GM23248 (cell line): Measurements from ENCODE around the gene PEX11A. TPM values are rescaled to one million over a fixed set of nuclear protein-coding genes. Genes with fewer than 3 reads are reported as not detected.

ENCODE experiments used
- DNase-seq: peaks from one replicate; pipeline ENCODE4 v3.0.0-alpha.2; 2015
- H2AFZ ChIP-seq: fragments of 200-600 bp; sonication (generic); 2 replicates; pipeline ENCODE4 v1.6.1; 2016; ENCODE audit warnings: antibody characterized with exemption
- H3F3A ChIP-seq: fragments of 200-600 bp; sonication (generic); 2 replicates; pipeline ENCODE4 v1.6.1; 2016; ENCODE audit warnings: mild to moderate bottlenecking, antibody characterized with exemption, mixed run types; ENCODE audit not compliant: insufficient read depth
- H3K27ac ChIP-seq: fragments of 200-600 bp; sonication (generic); 2 replicates; pipeline ENCODE4 v1.5.1; 2016; ENCODE audit warnings: mild to moderate bottlenecking
- H3K27me3 ChIP-seq: fragments of 200-600 bp; sonication (generic); replicated peaks from 2 replicates; pipeline ENCODE4 v1.6.1; 2016; ENCODE audit warnings: mild to moderate bottlenecking; ENCODE audit not compliant: insufficient read depth
- H3K36me3 ChIP-seq: fragments of 200-600 bp; sonication (generic); 2 replicates; pipeline ENCODE4 v1.6.1; 2016; ENCODE audit warnings: low read depth, mild to moderate bottlenecking
- H3K4me1 ChIP-seq: fragments of 200-600 bp; sonication (generic); 2 replicates; pipeline ENCODE4 v1.6.1; 2016; ENCODE audit warnings: mild to moderate bottlenecking; ENCODE audit not compliant: insufficient read depth
- H3K4me2 ChIP-seq: fragments of 200-600 bp; sonication (generic); one replicate; pipeline ENCODE4 v1.6.1; 2016; ENCODE audit warnings: mild to moderate bottlenecking; ENCODE audit not compliant: unreplicated experiment
- H3K4me3 ChIP-seq: fragments of 200-600 bp; sonication (generic); 2 replicates; pipeline ENCODE4 v1.5.1; 2016; ENCODE audit warnings: mild to moderate bottlenecking
- H3K79me2 ChIP-seq: fragments of 200-600 bp; sonication (generic); 2 replicates; pipeline ENCODE4 v1.6.1; 2016; ENCODE audit warnings: mild to moderate bottlenecking; ENCODE audit not compliant: insufficient read depth
- H3K9ac ChIP-seq: fragments of 200-600 bp; sonication (generic); 2 replicates; pipeline ENCODE4 v1.6.1; 2016; ENCODE audit warnings: mild to moderate bottlenecking
- H3K9me2 ChIP-seq: fragments of 200-600 bp; sonication (generic); 2 replicates; pipeline ENCODE4 v1.6.1; 2016; ENCODE audit warnings: mixed run types, mild to moderate bottlenecking, moderate library complexity; ENCODE audit not compliant: insufficient read depth
- H3K9me3 ChIP-seq: fragments of 200-600 bp; sonication (generic); one replicate; pipeline ENCODE4 v1.6.1; 2017; ENCODE audit warnings: low read depth
- H4K20me1 ChIP-seq: fragments of 200-600 bp; sonication (generic); 2 replicates; pipeline ENCODE4 v1.6.0; 2016; ENCODE audit not compliant: insufficient read depth
- EZH2 ChIP-seq: fragments of 200-600 bp; sonication (generic); IDR thresholded peaks from 2 replicates; pipeline ENCODE4 v1.6.1; 2018; ENCODE audit warnings: antibody characterized with exemption, mild to moderate bottlenecking; ENCODE audit not compliant: insufficient read depth, poor library complexity, severe bottlenecking
- EZH2phosphoT487 ChIP-seq: fragments of 200-600 bp; sonication (generic); IDR thresholded peaks from 2 replicates; pipeline ENCODE4 v1.6.1; 2018; ENCODE audit warnings: antibody characterized with exemption, moderate library complexity, mild to moderate bottlenecking, low read depth; ENCODE audit not compliant: insufficient read depth
- WGBS, 2 experiments: methylation state at CpG; one replicate each; pipeline ENCODE4 v1.1.6; 2015 to 2017; ENCODE audit warnings: low lambda C conversion rate in 2 of 2, low coverage in 1 of 2; ENCODE audit errors: missing lambda C conversion rate in 2 of 2; 5-methylcytosine and 5-hydroxymethylcytosine counted together
- in situ Hi-C: fragments of 300-500 bp; cut with MboI; formaldehyde crosslinking; loops from 2 replicates; pipeline ENCODE4 v1.15.0; 2020
- polyA plus RNA-seq: library from polyadenylated mRNA; unstranded; fragments of >200 nt; fragmentation: Nextera tagmentation; extraction: Ambion mirVana; gene quantifications from 2 replicates; pipeline ENCODE4 v1.2.1, GENCODE V29; 2016
- total RNA-seq: library from RNA; depleted of rRNA; stranded (reverse); fragments of >200 nt; shearing (Covaris generic); gene quantifications from 2 replicates; pipeline ENCODE4 v1.2.3, GENCODE V29; 2014

Gene PEX11A
- total and polyA plus RNA-seq, 2 experiments from 2014 or later: 5.3 to 5.4 TPM

- Histone ChIP-seq H4K20me1 (no peaks in the 10 kb centered on the region), H3K9me3 (no peaks in the 10 kb centered on the region), H3K27me3 (no peaks in the 10 kb centered on the region), H3K9ac (no peak overlapping the region), H3K4me1 (peaks cover 22% of the 10 kb centered on the region), H3K4me2 (no peak overlapping the region), H3K36me3 (no peaks in the 10 kb centered on the region), H3K79me2 (no peaks in the 10 kb centered on the region), H3F3A (peaks cover 18% of the 10 kb centered on the region), H3K27ac (no peak overlapping the region), H3K4me3 (no peak overlapping the region), H3K9me2 (no peaks in the 10 kb centered on the region), H2AFZ (no peak overlapping the region)
- in situ Hi-C loops: no loop called here
- 78 to 79% methylated on average over 13 of the region's 13 CpGs for WGBS, 2 experiments
- TF ChIP-seq EZH2phosphoT487 (no peak), EZH2 (no peak)
- no peak for DNase-seq
These were observed 23.5 kb downstream of the PEX11A start for GRCh38 chr15:89666858-89667705.

DNA sequence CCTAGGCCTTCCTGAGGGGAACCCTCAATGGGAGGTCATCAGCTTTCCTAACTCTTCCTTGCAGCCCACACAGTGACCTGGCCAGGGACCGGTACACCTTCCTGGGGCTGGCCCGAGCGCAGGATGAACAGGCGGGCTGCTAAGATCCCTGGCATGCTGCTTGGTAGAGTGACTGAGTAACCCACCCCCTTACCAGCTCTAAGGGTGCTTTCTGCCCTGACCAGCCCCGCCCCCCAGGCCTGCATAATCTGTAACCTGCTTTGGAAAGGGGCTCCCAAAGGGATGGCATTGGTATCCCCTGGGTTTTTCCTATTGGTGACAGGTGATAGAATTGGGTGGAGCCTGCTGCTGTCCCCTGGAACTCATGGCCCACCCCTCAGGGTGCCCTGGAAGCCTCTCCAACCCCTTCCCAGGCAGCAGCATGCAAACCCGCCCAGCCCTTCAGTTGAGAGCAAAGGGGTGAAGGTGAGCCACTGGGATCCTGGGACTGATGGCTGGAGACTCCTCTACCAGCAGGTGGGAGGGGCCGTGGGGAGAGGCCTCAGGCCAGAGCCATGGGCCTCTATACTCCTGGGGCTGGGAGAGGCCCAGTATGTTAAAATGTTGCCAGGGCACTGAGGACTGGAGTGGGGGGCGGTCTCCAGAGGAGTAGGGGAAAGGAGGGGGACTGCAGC lies 24.2 kb downstream of the PEX11A start:
- WGBS, 2 experiments: 89 to 94% methylated on average over 8 of the region's 8 CpGs

GRCh38 chr15:89665449-89666181 lies 24.9 kb downstream of the PEX11A start:
- Histone ChIP-seq H3K9me2 (no peaks in the 10 kb centered on the region), H3K36me3 (no peaks in the 10 kb centered on the region), H3K4me1 (peaks cover 27% of the 10 kb centered on the region), H3K27me3 (no peaks in the 10 kb centered on the region), H3K9ac (peak overlapping the region; percentile 77), H3K27ac (peak overlapping the region; percentile 47), H3K79me2 (no peaks in the 10 kb centered on the region), H3K4me3 (peak overlapping the region; percentile 53), H3K9me3 (no peaks in the 10 kb centered on the region), H3F3A (peaks cover 20% of the 10 kb centered on the region), H4K20me1 (no peaks in the 10 kb centered on the region), H3K4me2 (peak overlapping the region; percentile 68), H2AFZ (peak overlapping the region; percentile 87)
- TF ChIP-seq EZH2 (no peak), EZH2phosphoT487 (no peak)
- 3 to 4% methylated on average over 53 to 54 of the region's 72 CpGs for WGBS, 2 experiments
- DNase-seq: peak; percentile 82
- in situ Hi-C loops: no loop called here

More for the DNA sequence above, 24.2 kb downstream of the PEX11A start:
- H3F3A ChIP-seq: peaks cover 20% of the 10 kb centered on the region
- in situ Hi-C loops: no loop called here
- H3K4me2 ChIP-seq: peak overlapping the region; percentile 68
- no peak for DNase-seq
- H3K27me3 ChIP-seq: no peaks in the 10 kb centered on the region
- H3K79me2 ChIP-seq: no peaks in the 10 kb centered on the region
- H3K9me3 ChIP-seq: no peaks in the 10 kb centered on the region
- H3K27ac ChIP-seq: peak overlapping the region; percentile 47; the same call in 1 of the 2 replicates
- H4K20me1 ChIP-seq: no peaks in the 10 kb centered on the region
- H3K9ac ChIP-seq: peak overlapping the region; percentile 77
- TF ChIP-seq EZH2 (no peak), EZH2phosphoT487 (no peak)
- peak overlapping the region; percentile 87 for H2AFZ ChIP-seq
- H3K4me1 ChIP-seq: peaks cover 27% of the 10 kb centered on the region
- H3K9me2 ChIP-seq: no peaks in the 10 kb centered on the region
- H3K4me3 ChIP-seq: peak overlapping the region; percentile 53; the same call in 1 of the 2 replicates
- H3K36me3 ChIP-seq: no peaks in the 10 kb centered on the region
